HUDEP-2 (cell line): Measurements from ENCODE around the gene AKAP13.

Experiments
- DNase-seq, 76 experiments: peaks; one replicate each; lab custom pipeline; 2025; ENCODE audit not compliant: unreplicated experiment in 76 of 76; lab: John Stamatoyannopoulos, UW

The AKAP13 gene

GRCh38 chr15:85493260-85493659 lies 112.9 kb downstream of the AKAP13 start:
- DNase-seq: no peak

GRCh38 chr15:85494048-85494777 lies 113.8 kb downstream of the AKAP13 start:
- DNase-seq: no peak

- DNase-seq: no peak
These were observed 114.7 kb downstream of the AKAP13 start for GRCh38 chr15:85495096-85495495.

- DNase-seq: no peak
These were observed 115.1 kb downstream of the AKAP13 start for GRCh38 chr15:85495544-85495943.

GRCh38 chr15:85496151-85496550 lies 115.7 kb downstream of the AKAP13 start:
- DNase-seq: no peak

GRCh38 chr15:85496551-85497171 lies 116.3 kb downstream of the AKAP13 start:
- no peak for DNase-seq

- DNase-seq: no peak
These were observed 116.8 kb downstream of the AKAP13 start for GRCh38 chr15:85497172-85497569.

GRCh38 chr15:85498471-85498870 lies 118.1 kb downstream of the AKAP13 start:
- no peak for DNase-seq

GRCh38 chr15:85499371-85499887 lies 119.0 kb downstream of the AKAP13 start:
- DNase-seq: no peak

GRCh38 chr15:85500060-85500708 lies 119.8 kb downstream of the AKAP13 start:
- no peak for DNase-seq

- DNase-seq: no peak
These were observed 120.3 kb downstream of the AKAP13 start for GRCh38 chr15:85500729-85501128.

- no peak for DNase-seq
These were observed 121.2 kb downstream of the AKAP13 start for GRCh38 chr15:85501574-85501973.

GRCh38 chr15:85503151-85503799 lies 122.9 kb downstream of the AKAP13 start:
- DNase-seq: no peak

- DNase-seq: peak in 21 of 76 experiments; percentile 1 to 38 (median 5)
These were observed 124.6 kb downstream of the AKAP13 start for GRCh38 chr15:85504749-85505676.

- no peak for DNase-seq
These were observed 126.7 kb downstream of the AKAP13 start for GRCh38 chr15:85507114-85507513.

- no peak for DNase-seq
These were observed 129.6 kb downstream of the AKAP13 start for GRCh38 chr15:85509973-85510372.

GRCh38 chr15:85514413-85514812 lies 134.0 kb downstream of the AKAP13 start:
- DNase-seq: no peak

GRCh38 chr15:85515212-85515611 lies 134.8 kb downstream of the AKAP13 start:
- no peak for DNase-seq

- DNase-seq: no peak
These were observed 136.7 kb downstream of the AKAP13 start for GRCh38 chr15:85517086-85517485.
